Small intestine (tissue), 16 donors: ENCODE measurements around the gene RGS10. TPM values are rescaled to one million over a fixed set of nuclear protein-coding genes. Genes with fewer than 3 reads are reported as not detected.

Experiments used
- DNase-seq, 2 donors: peaks; one replicate each; pipeline versions ENCODE4 v3.0.0 to v3.0.0-alpha.2; 2013
- FAIRE-seq: peaks from 2 replicates; lab custom pipeline; 2012; peaks lifted over from hg19 to GRCh38; lab: Jason Lieb, UNC
- H3K27ac ChIP-seq, 3 donors: one replicate each; pipeline ENCODE4 v1.5.1; 2013; ENCODE audit warnings: low read length in 2 of 3, mild to moderate bottlenecking in 2 of 3, control low read depth in 1 of 3, inconsistent platforms in 1 of 3, low read depth in 1 of 3, moderate library complexity in 1 of 3
- H3K27me3 ChIP-seq, 3 donors: one replicate each; pipeline ENCODE4 v1.6.1; 2013; ENCODE audit warnings: low read length in 3 of 3, inconsistent platforms in 1 of 3; ENCODE audit not compliant: control insufficient read depth in 3 of 3, insufficient read depth in 3 of 3
- H3K36me3 ChIP-seq, 3 donors: one replicate each; pipeline ENCODE4 v1.6.1; 2013; ENCODE audit warnings: low read length in 3 of 3, inconsistent platforms in 1 of 3, low read depth in 1 of 3, mild to moderate bottlenecking in 1 of 3, moderate library complexity in 1 of 3; ENCODE audit not compliant: control insufficient read depth in 3 of 3, insufficient read depth in 2 of 3
- H3K4me1 ChIP-seq, 3 donors: one replicate each; pipeline ENCODE4 v1.6.1; 2013; ENCODE audit warnings: low read length in 2 of 3, inconsistent platforms in 1 of 3, low read depth in 1 of 3, mild to moderate bottlenecking in 1 of 3, moderate library complexity in 1 of 3; ENCODE audit not compliant: control insufficient read depth in 3 of 3, insufficient read depth in 2 of 3
- H3K4me3 ChIP-seq, 3 donors: one replicate each; pipeline ENCODE4 v1.5.1; 2013; ENCODE audit warnings: low read length in 3 of 3, control low read depth in 1 of 3, inconsistent platforms in 1 of 3, low read depth in 1 of 3, mild to moderate bottlenecking in 1 of 3, moderate library complexity in 1 of 3
- H3K9me3 ChIP-seq, 2 donors: one replicate each; pipeline ENCODE4 v1.6.1; 2013; ENCODE audit warnings: low read depth in 1 of 2, low read length in 1 of 2; ENCODE audit not compliant: control insufficient read depth in 2 of 2, insufficient read depth in 1 of 2
- WGBS, 3 donors: extraction: QIAGEN DNeasy Blood & Tissue Kit; methylation state at CpG; one replicate each; pipeline ENCODE4 v1.1.7; 2013; 5-methylcytosine and 5-hydroxymethylcytosine counted together
- long read RNA-seq, 10 donors: transcript quantifications; one replicate each; lab custom pipeline, GENCODE V29; 2026
- polyA plus RNA-seq, 4 donors: library from polyadenylated mRNA; stranded (reverse) in 3 of 4; unstranded in 1 of 4; fragments of 200-250 nt in 3 of 4; fragments of 120-200 nt in 1 of 4; gene quantifications; one replicate each; pipeline versions ENCODE4 v1.2.1 to v1.2.3, GENCODE V29; 2013
- donor health status: healthy with polysubstance abuse.
- donor health status: control.
- donor health status: control.
- donor health status: Bipolar disorder and iron deficiency.
- donor health status: healthy.

Gene RGS10, protein sequence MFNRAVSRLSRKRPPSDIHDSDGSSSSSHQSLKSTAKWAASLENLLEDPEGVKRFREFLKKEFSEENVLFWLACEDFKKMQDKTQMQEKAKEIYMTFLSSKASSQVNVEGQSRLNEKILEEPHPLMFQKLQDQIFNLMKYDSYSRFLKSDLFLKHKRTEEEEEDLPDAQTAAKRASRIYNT
- polyA plus RNA-seq: 10 to 100 TPM in 3 of 4 donors, 1 to 10 TPM in 1; 9.6 to 77.8 (median 41.1) TPM
- long read RNA-seq, donor 1, transcript RGS10-202 (5 exons, 804 nt): major isoform, 64 of 73 reads
- long read RNA-seq, donor 1, transcript RGS10-201 (4 exons, 738 nt): minor isoform, 7 of 73 reads
- long read RNA-seq, donor 1, partial matches to known transcripts: 0 of 73 reads
- long read RNA-seq, donor 1, other reads (novel, unspliced or antisense): 0 of 73 reads
- long read RNA-seq, donor 2, transcript RGS10-202 (5 exons, 804 nt): major isoform, 12 of 13 reads
- long read RNA-seq, donor 2, partial matches to known transcripts: 0 of 13 reads
- long read RNA-seq, donor 2, other reads (novel, unspliced or antisense): 0 of 13 reads
- long read RNA-seq, donor 3, transcript RGS10-202 (5 exons, 804 nt): major isoform, 23 of 26 reads
- long read RNA-seq, donor 3, partial matches to known transcripts: 0 of 26 reads
- long read RNA-seq, donor 3, other reads (novel, unspliced or antisense): 0 of 26 reads
- long read RNA-seq, donor 4: 0 reads
- long read RNA-seq, donor 5, transcript RGS10-202 (5 exons, 804 nt): major isoform, 6 of 6 reads
- long read RNA-seq, donor 5, partial matches to known transcripts: 0 of 6 reads
- long read RNA-seq, donor 5, other reads (novel, unspliced or antisense): 0 of 6 reads
- long read RNA-seq, donor 6, transcript RGS10-202 (5 exons, 804 nt): major isoform, 17 of 19 reads
- long read RNA-seq, donor 6, partial matches to known transcripts: 0 of 19 reads
- long read RNA-seq, donor 6, other reads (novel, unspliced or antisense): 0 of 19 reads
- long read RNA-seq, donor 7: 0 reads
- long read RNA-seq, donor 8, transcript RGS10-202 (5 exons, 804 nt): major isoform, 5 of 5 reads
- long read RNA-seq, donor 8, partial matches to known transcripts: 0 of 5 reads
- long read RNA-seq, donor 8, other reads (novel, unspliced or antisense): 0 of 5 reads
- long read RNA-seq, donor 9, partial matches to known transcripts: 0 of 3 reads
- long read RNA-seq, donor 9, other reads (novel, unspliced or antisense): 0 of 3 reads
- long read RNA-seq, donor 10, transcript RGS10-202 (5 exons, 804 nt): major isoform, 31 of 39 reads
- long read RNA-seq, donor 10, partial matches to known transcripts: 5 of 39 reads
- long read RNA-seq, donor 10, other reads (novel, unspliced or antisense): 0 of 39 reads

DNA sequence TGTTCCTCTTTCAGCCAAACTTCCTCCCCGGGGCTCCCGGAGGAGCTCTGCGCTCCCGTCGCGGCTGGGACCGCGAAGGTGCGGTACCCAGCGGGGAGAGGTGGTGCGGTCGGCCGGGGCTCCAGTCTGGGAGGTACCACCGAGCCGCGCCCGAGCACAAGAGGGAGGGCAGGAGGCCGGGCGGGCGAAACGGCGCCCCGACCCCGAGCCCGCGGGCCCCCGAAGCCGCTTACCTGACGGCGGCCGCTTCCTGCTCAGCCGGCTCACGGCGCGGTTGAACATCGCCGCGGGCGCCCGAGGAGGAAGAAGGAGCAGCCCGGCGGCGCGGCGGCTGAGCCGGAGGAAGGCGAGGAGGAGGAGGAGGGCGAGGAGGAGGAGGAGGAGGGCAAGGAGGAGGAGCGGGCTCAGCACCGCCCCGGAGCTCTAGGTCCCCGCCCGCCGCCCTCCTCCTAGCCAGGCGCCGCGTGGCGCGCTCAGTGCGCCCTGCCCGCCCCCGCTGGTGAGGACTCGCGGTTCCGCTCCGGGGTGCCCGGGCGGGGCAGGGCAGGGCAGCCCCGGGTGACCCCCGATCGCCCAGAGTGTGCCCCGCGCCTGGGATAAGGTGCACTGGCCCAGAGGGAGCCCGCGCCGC, at the start of gene RGS10:
Gene RGS10 (minus strand): TSS at position 363 of the 631 bp plus-strand sequence. CDS start 81 bp downstream, at position 282.
- DNase-seq (peak; percentile 63 to 89), FAIRE-seq (no peak)
- Histone ChIP-seq H3K4me3 (peak within 1 kb of the TSS; percentile 56 to 69 (median 68)), H3K4me1 (no peaks in the 10 kb centered on the region), H3K27me3 (peaks cover 0 to 46% (median 0%) of the 10 kb centered on the region in 3 donors), H3K27ac (peak within 1 kb of the TSS; percentile 51 to 71 (median 65)), H3K36me3 (no peaks in the 10 kb centered on the region), H3K9me3 (no peaks in the 10 kb centered on the region)
- WGBS, 3 donors: 0 to 1% (median 0%) methylated on average over 16 to 76 of the region's 76 CpGs

DNA sequence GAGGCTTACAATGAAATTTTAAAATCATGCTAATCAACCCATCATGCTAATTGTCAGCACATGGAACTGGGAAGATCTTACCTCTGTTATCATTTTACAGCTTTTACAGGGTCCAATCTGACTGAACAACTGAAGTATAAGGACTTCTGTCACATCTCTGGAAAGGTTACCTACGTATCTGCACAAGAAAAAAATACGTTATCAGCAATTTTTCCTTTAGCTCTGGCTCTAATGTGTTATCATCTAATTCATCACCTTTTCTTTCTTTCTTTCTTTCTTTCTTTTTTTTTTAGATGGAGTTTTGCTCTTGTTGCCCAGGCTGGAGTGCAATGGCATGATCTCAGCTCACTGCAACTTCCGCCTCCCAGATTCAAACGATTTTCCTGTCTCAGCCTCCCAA, 45.6 kb upstream of the RGS10 start:
- DNase-seq: no peak

DNA sequence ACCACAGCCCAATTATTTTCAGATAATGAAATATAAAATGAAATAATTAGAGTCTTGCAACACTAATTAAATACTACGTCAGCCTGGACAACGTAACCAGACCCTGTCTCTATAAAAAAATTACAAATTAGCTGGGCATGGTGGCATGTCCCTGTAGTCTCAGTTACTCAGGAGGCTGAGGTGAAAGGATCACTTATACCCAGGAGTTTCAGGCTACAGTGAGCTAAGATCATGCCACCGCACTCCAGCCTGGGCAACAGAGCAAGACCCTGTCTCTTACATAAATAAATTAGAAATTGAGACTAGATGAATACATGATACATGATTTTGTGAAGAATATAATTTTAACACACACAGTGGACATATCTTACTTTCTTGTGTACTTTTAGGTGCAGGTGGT, 35.8 kb upstream of the RGS10 start:
- Histone ChIP-seq H3K27ac (no peak overlapping the region), H3K4me3 (no peak overlapping the region), H3K9me3 (no peaks in the 10 kb centered on the region), H3K36me3 (peaks cover 5 to 16% (median 12%) of the 10 kb centered on the region in 3 donors), H3K27me3 (no peaks in the 10 kb centered on the region), H3K4me1 (no peaks in the 10 kb centered on the region)
- DNase-seq (no peak), FAIRE-seq (no peak)
- WGBS, 3 donors: 95 to 99% (median 97%) methylated on average over 3 of the region's 3 CpGs

More for the DNA sequence above, 45.6 kb upstream of the RGS10 start:
- no peaks in the 10 kb centered on the region for H3K27me3 ChIP-seq
- no peaks in the 10 kb centered on the region for H3K9me3 ChIP-seq
- H3K27ac ChIP-seq: no peak overlapping the region
- H3K36me3 ChIP-seq: peaks cover 0 to 16% (median 15%) of the 10 kb centered on the region in 3 donors
- no peak overlapping the region for H3K4me3 ChIP-seq
- 84 to 91% (median 90%) methylated on average over 4 of the region's 4 CpGs for WGBS, 3 donors
- FAIRE-seq: no peak
- peaks cover 0 to 2% (median 0%) of the 10 kb centered on the region in 3 donors for H3K4me1 ChIP-seq

DNA sequence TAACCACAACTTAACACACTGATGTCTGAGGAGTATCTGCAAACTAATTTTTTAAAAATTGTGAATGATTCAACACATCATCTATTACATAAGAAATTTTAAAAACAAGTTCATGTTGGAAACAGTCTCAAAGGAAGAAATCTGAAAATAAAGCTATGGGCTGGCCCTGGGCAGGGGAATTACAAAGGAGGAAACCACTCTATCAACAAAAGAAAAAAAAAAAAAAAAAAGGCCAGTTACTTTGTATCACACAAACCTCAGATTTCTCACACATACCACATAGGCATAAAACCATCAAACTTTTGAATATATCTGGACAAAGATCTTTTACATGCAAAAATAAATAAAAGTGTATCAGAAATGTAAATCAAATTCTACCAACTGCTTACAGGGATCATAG, 33.5 kb upstream of the RGS10 start:
- H3K9me3 ChIP-seq: no peaks in the 10 kb centered on the region
- no peaks in the 10 kb centered on the region for H3K4me1 ChIP-seq
- H3K27ac ChIP-seq: no peak overlapping the region
- no peaks in the 10 kb centered on the region for H3K27me3 ChIP-seq
- DNase-seq: no peak
- H3K36me3 ChIP-seq: peaks cover 5 to 29% (median 9%) of the 10 kb centered on the region in 3 donors
- no peak overlapping the region for H3K4me3 ChIP-seq
- peak; percentile 15 for FAIRE-seq

DNA sequence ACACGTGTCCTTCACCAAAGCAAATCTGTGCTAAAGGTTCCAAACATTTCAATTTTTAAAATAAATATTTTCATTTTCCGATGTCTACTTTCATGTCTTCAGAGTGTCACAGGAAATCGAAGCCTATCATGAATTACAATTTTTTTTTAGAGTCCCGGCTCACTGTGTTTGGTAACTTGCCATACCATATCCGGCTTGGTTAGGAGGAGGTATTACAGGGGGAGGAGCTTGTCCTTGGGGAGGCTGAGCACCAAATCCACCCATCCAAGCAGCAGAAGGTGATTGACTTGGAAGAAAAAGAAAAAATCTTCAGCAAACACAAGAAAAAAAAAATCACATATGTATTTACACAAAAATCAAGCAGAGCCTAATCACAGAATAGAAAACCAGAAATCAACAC, 33.0 kb upstream of the RGS10 start:
- Histone ChIP-seq H3K27me3 (no peaks in the 10 kb centered on the region), H3K27ac (no peak overlapping the region), H3K4me1 (no peaks in the 10 kb centered on the region), H3K4me3 (no peak overlapping the region), H3K9me3 (no peaks in the 10 kb centered on the region), H3K36me3 (peaks cover 5 to 29% (median 9%) of the 10 kb centered on the region in 3 donors)
- peak in 1 of 2 donors; percentile 27 for DNase-seq
- 54 to 74% (median 56%) methylated on average over 5 of the region's 5 CpGs for WGBS, 3 donors
- FAIRE-seq: no peak

DNA sequence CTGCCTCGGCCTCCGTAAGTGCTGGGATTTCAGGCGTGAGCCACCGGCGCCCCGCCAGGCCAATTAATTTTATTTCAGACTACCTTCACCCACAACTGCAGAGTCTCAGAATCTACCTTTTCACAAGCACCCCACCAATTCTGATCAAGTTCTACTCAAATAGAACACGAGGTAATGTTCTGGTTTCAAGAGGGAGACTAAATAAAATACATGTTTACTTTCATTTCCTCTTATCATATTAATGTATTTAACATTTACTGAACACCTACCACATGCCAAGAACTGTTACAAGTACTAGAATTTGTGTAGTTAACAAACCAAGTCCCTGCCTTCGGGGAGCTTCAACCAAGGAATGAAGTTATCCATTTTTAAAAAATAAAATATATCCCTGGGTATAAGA, 25.5 kb upstream of the RGS10 start:
- Histone ChIP-seq H3K9me3 (no peaks in the 10 kb centered on the region), H3K36me3 (peaks cover 0 to 11% (median 0%) of the 10 kb centered on the region in 3 donors), H3K4me3 (no peak overlapping the region), H3K27ac (no peak overlapping the region), H3K4me1 (no peaks in the 10 kb centered on the region), H3K27me3 (no peaks in the 10 kb centered on the region)
- WGBS, 3 donors: 77 to 86% (median 82%) methylated on average over 8 of the region's 8 CpGs
- DNase-seq (no peak), FAIRE-seq (no peak)

DNA sequence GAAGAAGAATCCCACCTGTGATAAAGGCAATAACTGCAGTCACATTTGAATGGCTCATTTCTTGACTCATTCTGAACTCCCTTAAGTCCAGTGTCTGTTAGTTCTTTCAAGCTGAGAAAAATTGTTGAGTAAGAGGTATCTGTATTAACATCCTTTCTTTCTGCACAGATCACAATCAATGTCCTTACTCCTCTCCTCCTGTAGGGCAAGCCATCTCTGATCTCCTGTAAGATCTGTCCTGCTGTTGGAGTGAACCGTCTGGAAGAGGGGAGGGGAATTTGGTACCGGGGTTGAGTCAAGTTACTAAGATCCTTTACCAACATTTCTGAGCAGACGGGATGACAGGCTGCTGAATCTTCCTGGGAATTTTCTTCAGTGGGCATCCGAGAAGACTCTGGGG, 19.6 kb upstream of the RGS10 start:
- Histone ChIP-seq H3K27ac (no peak overlapping the region), H3K4me3 (no peak overlapping the region), H3K9me3 (no peaks in the 10 kb centered on the region), H3K27me3 (no peaks in the 10 kb centered on the region), H3K36me3 (no peaks in the 10 kb centered on the region), H3K4me1 (no peaks in the 10 kb centered on the region)
- FAIRE-seq (no peak), DNase-seq (no peak)
- WGBS, 3 donors: 92 to 97% (median 92%) methylated on average over 4 of the region's 4 CpGs
